HUES6 (cell line): ENCODE measurements around the gene ELK3.

Experiments used
- H3K27ac ChIP-seq: 2 replicates; pipeline ENCODE4 v1.7.0; 2013; ENCODE audit warnings: low read depth, mild to moderate bottlenecking, low read length, inconsistent platforms
- H3K27me3 ChIP-seq: 2 replicates; pipeline ENCODE4 v1.6.1; 2013; ENCODE audit warnings: low read length; ENCODE audit not compliant: control insufficient read depth, insufficient read depth
- H3K36me3 ChIP-seq: 2 replicates; pipeline ENCODE4 v1.6.1; 2013; ENCODE audit warnings: low read length; ENCODE audit not compliant: control insufficient read depth, insufficient read depth
- H3K4me1 ChIP-seq: 2 replicates; pipeline ENCODE4 v1.6.1; 2013; ENCODE audit warnings: low read length; ENCODE audit not compliant: control insufficient read depth, insufficient read depth
- H3K4me3 ChIP-seq: 2 replicates; pipeline ENCODE4 v1.5.1; 2013; ENCODE audit warnings: low read depth, low read length
- H3K9ac ChIP-seq: one replicate; pipeline ENCODE4 v1.6.1; 2013; ENCODE audit warnings: mild to moderate bottlenecking, low read length
- H3K9me3 ChIP-seq: 2 replicates; pipeline ENCODE4 v1.6.1; 2013; ENCODE audit warnings: low read depth, low read length; ENCODE audit not compliant: control insufficient read depth, insufficient read depth

ELK3 gene

GRCh38 chr12:96293093-96293492, 98.9 kb downstream of the ELK3 start:
- Histone ChIP-seq H3K4me3 (no peak overlapping the region), H3K36me3 (peaks cover 31% of the 10 kb centered on the region), H3K27me3 (no peaks in the 10 kb centered on the region), H3K27ac (no peak overlapping the region), H3K9ac (no peak overlapping the region), H3K9me3 (no peaks in the 10 kb centered on the region), H3K4me1 (no peaks in the 10 kb centered on the region)

- no peaks in the 10 kb centered on the region for H3K4me1 ChIP-seq
- H3K4me3 ChIP-seq = no peak overlapping the region
- no peaks in the 10 kb centered on the region for H3K9me3 ChIP-seq
- no peak overlapping the region for H3K9ac ChIP-seq
- H3K27me3 ChIP-seq = no peaks in the 10 kb centered on the region
- no peak overlapping the region for H3K27ac ChIP-seq
- H3K36me3 ChIP-seq = peaks cover 24% of the 10 kb centered on the region
Observed at GRCh38 chr12:96294831-96295230, 100.7 kb downstream of the ELK3 start.

DNA sequence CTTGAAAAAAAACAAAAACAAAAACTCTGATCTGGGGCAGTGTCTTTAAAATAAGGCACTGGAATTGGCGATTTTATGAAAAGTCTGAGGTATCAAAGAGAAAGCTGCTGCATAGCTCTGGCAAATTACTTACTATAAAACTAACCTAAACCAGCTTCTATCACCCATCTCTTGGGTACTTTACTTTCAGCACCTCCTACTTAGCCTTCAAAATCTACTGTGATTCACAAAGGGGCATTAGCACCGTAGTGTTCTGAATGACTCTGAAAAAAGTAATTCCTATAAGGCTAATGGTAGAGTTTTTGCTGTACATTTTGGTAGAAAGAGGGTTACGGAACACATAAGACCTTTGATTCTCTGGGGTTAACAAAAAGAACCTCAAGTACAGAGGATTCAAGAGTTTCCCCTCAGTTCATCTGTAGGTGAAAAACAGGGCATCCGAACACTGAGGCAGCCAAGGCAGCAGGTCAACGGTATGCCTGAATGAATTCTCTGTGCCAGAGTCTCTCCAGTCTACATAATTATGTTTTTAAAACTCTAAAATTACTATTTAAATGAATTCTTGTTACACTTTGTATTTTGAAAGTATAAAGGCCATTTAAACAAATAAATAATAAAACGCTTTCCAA, 101.5 kb downstream of the ELK3 start:
- Histone ChIP-seq H3K9ac (no peak overlapping the region), H3K4me3 (no peak overlapping the region), H3K36me3 (peaks cover 24% of the 10 kb centered on the region), H3K9me3 (no peaks in the 10 kb centered on the region), H3K4me1 (no peaks in the 10 kb centered on the region), H3K27me3 (no peaks in the 10 kb centered on the region), H3K27ac (no peak overlapping the region)

DNA sequence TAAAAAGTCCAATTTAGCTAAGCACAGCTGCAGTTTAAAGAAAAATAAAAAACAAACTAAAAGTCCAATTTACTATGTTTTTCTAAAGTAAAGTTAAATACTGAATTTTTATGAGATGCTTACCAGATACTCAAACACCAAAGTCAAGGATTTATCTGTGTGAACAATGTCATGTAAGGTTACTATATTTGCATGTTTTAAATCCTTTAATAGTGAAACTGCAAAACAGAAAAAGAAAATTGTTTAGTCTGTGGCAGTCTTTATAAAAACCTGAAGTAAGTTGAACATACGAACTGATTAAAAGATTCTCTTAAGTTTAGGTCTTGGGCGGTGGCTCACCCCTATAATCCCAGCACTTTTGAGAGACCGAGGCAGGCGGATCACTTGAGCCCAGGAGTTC, 103.3 kb downstream of the ELK3 start:
- Histone ChIP-seq H3K9me3 (no peaks in the 10 kb centered on the region), H3K4me3 (no peak overlapping the region), H3K4me1 (no peaks in the 10 kb centered on the region), H3K9ac (no peak overlapping the region), H3K27me3 (no peaks in the 10 kb centered on the region), H3K27ac (no peak overlapping the region), H3K36me3 (peaks cover 24% of the 10 kb centered on the region)

DNA sequence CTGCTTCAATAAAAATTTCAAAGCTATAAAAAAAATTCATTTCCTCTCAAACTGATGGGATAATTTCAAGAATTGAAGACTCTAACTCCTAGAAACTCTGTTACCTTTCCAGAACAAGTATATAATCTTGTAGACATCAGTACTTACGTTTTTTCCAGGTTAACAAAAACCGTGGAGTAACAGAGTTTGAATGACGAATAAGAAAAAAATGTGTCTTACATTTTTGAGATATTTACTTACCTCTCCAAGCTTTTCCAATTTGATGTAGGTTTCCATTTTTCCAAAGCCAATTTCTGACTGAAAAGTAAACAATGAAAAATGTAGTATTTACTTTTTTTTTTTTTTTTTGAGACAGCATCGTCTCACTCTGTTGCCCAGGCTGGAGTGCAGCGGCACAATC, 105.9 kb downstream of the ELK3 start:
- Histone ChIP-seq H3K4me1 (peaks cover 7% of the 10 kb centered on the region; the same call in 1 of the 2 replicates), H3K27ac (no peak overlapping the region), H3K27me3 (no peaks in the 10 kb centered on the region), H3K9ac (no peak overlapping the region), H3K9me3 (no peaks in the 10 kb centered on the region), H3K36me3 (peaks cover 16% of the 10 kb centered on the region), H3K4me3 (no peak overlapping the region)

DNA sequence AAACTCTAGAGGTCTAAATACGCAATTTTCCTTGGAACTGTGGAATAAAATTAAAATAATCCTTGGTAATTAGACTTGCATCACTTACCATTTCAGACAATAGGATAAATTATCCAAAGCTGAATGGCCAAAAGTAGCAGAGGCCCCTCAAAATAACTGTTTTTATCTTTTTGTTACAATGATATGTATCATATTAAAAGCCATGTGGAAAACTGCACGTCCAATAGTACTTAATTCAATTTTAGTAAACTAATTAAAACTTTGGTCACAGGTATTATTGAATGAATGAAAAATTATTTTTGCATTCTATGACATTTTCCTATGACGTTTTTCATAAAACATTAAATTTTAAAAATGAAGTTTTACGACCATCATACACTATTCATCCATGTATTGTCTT, 107.6 kb downstream of the ELK3 start:
- Histone ChIP-seq H3K36me3 (peaks cover 14% of the 10 kb centered on the region), H3K27me3 (no peaks in the 10 kb centered on the region), H3K4me1 (peaks cover 7% of the 10 kb centered on the region; the same call in 1 of the 2 replicates), H3K9ac (no peak overlapping the region), H3K9me3 (no peaks in the 10 kb centered on the region), H3K4me3 (no peak overlapping the region), H3K27ac (no peak overlapping the region)

- no peak overlapping the region for H3K9ac ChIP-seq
Observed at GRCh38 chr12:96302687-96303310, 108.6 kb downstream of the ELK3 start.

GRCh38 chr12:96303653-96304052, 109.5 kb downstream of the ELK3 start:
- H3K36me3 ChIP-seq = peaks cover 7% of the 10 kb centered on the region
- H3K4me1 ChIP-seq = peaks cover 7% of the 10 kb centered on the region; the same call in 1 of the 2 replicates
- no peak overlapping the region for H3K4me3 ChIP-seq
- no peaks in the 10 kb centered on the region for H3K9me3 ChIP-seq
- no peaks in the 10 kb centered on the region for H3K27me3 ChIP-seq
- no peak overlapping the region for H3K9ac ChIP-seq
- no peak overlapping the region for H3K27ac ChIP-seq

More at GRCh38 chr12:96302687-96303310, 108.6 kb downstream of the ELK3 start:
- Histone ChIP-seq H3K4me3 (no peak overlapping the region), H3K27ac (0 out of 2 replicates have a peak overlapping the region, but pooled peaks have one; percentile 26), H3K36me3 (peaks cover 7% of the 10 kb centered on the region), H3K4me1 (peaks cover 7% of the 10 kb centered on the region; the same call in 1 of the 2 replicates), H3K27me3 (no peaks in the 10 kb centered on the region), H3K9me3 (no peaks in the 10 kb centered on the region)

GRCh38 chr12:96305665-96306064, 111.5 kb downstream of the ELK3 start:
- Histone ChIP-seq H3K4me1 (peaks cover 7% of the 10 kb centered on the region; the same call in 1 of the 2 replicates), H3K27ac (no peak overlapping the region), H3K36me3 (peaks cover 3% of the 10 kb centered on the region), H3K27me3 (no peaks in the 10 kb centered on the region), H3K9ac (no peak overlapping the region), H3K9me3 (no peaks in the 10 kb centered on the region), H3K4me3 (no peak overlapping the region)

DNA sequence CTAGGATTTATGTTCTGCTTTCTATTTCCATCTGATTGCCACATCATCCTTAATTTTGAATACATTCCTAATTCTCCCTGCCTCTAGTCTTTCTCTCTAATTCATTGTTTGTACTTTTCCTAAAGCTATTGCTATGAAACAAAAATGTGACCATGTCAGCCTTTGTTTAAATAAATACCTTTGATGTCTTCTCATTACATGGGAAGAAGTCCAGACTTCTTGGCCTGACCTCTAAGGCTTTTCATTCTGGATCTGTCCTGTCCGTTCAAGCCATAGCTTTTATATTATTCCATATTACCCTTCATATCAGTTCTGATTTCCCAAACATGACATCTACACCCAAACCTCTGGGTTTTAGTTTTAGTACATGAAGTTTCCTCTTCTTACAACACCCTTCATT, 114.7 kb downstream of the ELK3 start:
- Histone ChIP-seq H3K36me3 (peaks cover 7% of the 10 kb centered on the region), H3K27me3 (no peaks in the 10 kb centered on the region)

DNA sequence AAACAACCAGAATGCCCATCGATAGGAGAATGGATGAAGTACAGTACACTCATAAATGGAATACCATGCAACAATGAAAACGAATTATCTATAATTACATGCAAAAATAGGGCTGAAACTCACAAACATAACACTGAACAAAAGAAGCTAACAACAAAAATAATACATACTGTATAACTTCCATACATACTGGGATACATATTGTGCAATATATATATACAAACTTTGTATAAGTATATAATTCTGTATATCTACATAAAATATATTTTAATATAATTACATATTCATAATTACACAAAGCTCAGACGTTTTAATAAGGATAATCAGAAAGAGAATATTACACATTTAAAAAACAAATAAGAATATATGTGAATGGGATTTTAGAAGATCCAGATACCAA, 115.9 kb downstream of the ELK3 start:
- no peak overlapping the region for H3K27ac ChIP-seq
- H3K4me3 ChIP-seq = no peak overlapping the region
- H3K4me1 ChIP-seq = peaks cover under 1% of the 10 kb centered on the region; the same call in 1 of the 2 replicates
- H3K9me3 ChIP-seq = no peaks in the 10 kb centered on the region
- H3K36me3 ChIP-seq = peaks cover 7% of the 10 kb centered on the region
- no peak overlapping the region for H3K9ac ChIP-seq
- no peaks in the 10 kb centered on the region for H3K27me3 ChIP-seq

More for the DNA sequence above, 114.7 kb downstream of the ELK3 start:
- Histone ChIP-seq H3K4me1 (peaks cover 7% of the 10 kb centered on the region; the same call in 1 of the 2 replicates), H3K27ac (no peak overlapping the region), H3K9ac (no peak overlapping the region), H3K4me3 (no peak overlapping the region), H3K9me3 (no peaks in the 10 kb centered on the region)
